KOPT-K1 (cell line): ENCODE results near the gene MUC12.
"Not testable (repeated sequence)": the region's sequence is repeated elsewhere in the genome, so short reads cannot be mapped to it uniquely, and the experiment has no call there.

ENCODE experiments used
- H3K27ac ChIP-seq: fragments of 200-600 bp; sonication (generic); 2 replicates; pipeline ENCODE4 v1.5.1; 2016; ENCODE audit warnings: antibody characterized with exemption, mild to moderate bottlenecking, low read depth, low read length; ENCODE audit not compliant: poor library complexity, severe bottlenecking
- H3K36me3 ChIP-seq: fragments of 200-600 bp; sonication (generic); 2 replicates; pipeline ENCODE4 v1.5.1; 2017; ENCODE audit warnings: antibody characterized with exemption, mild to moderate bottlenecking, low read length, moderate library complexity; ENCODE audit not compliant: insufficient read depth
- H3K9me3 ChIP-seq: fragments of 200-600 bp; sonication (generic); 2 replicates; pipeline ENCODE4 v1.5.1; 2017; ENCODE audit warnings: antibody characterized with exemption, low read length, mild to moderate bottlenecking; ENCODE audit not compliant: insufficient read depth, poor library complexity, severe bottlenecking

MUC12 gene

DNA sequence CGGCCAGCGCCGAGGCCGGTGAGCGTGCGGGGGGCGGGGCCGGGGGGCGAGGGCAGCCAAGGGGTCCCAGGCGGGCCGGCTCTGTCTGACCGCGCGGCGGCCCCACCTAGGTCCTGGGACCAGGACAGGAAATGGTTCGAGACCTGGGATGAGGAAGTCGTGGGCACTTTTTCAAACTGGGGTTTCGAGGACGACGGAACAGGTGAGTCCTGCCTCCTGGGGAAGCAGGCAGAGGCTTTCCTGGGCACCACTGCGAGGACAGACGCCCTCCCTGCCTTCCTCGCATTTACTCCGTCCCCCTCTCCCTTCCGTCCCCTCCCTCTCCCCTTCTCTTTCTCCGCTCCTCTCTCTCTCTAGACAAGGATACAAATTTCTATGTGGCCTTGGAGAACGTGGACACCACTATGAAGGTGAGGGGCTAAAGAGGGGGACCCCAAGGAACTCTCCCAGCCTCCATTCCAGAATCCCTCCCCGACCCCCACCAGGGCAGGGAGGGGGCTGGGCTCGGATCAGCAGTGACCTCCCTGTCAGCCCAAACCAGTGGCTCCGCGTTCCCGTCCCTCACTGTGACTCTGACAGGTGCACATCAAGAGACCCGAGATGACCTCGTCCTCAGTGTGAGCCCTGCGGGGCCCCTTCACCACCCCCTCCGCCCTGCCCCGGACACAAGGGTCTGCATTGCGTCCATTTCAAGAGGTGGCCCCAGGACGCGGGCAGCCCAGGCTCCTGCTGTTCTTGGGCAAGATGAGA is 2.6 kb upstream of the MUC12 start:
- Histone ChIP-seq H3K27ac (no peak overlapping the region), H3K36me3 (no peaks in the 10 kb centered on the region)

DNA sequence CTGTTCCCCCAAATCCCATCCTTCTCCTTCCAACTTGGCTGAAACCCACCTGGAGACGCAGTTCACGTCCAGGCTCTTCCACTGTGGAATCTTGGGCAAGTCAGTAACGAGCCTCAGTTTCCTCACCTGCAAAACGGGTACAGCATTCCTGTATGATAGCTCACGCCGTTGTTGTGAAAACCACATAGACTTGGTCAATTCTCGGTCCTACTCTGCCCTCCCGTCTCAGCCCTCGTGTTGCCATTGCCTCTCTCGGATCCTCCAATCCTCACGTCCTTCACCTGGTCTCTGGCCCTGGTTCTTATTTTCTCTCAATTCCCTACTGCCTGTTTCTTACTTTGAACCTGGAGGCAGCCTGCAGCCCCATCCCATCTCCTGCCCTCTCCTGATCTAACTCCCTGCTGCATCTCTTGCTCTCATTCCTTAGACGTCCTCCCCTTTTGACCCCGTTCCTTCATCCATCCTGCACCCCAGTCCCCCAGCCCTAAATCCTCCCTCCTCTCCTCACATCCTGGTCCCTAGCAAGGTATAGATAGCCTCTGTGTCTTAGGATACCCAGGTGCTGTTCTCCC is 2.0 kb upstream of the MUC12 start:
- H3K9me3 ChIP-seq: no peaks in the 10 kb centered on the region
- no peaks in the 10 kb centered on the region for H3K36me3 ChIP-seq
- H3K27ac ChIP-seq: no peak overlapping the region

More for the DNA sequence above, 2.6 kb upstream of the MUC12 start:
- no peaks in the 10 kb centered on the region for H3K9me3 ChIP-seq

DNA sequence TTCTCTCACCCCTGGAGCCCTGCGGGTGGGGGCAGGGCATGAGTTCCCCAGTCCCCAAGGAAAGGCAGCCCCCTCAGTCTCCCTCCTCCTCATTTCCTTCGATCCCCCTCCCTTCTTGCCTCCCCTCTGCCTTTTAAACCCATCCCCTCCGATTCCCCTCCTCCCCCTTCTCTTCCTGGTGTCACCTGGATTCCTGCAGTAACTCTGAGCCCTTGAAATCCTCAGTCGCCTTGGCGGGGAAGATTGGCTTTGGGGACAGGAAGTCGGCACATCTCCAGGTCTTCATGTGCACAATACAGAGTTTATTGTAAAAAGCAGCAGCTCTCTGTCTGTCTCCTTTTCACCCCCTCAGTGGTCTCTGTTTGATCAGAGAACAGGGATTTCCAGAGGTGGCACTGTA is 1.3 kb upstream of the MUC12 start:
- Histone ChIP-seq H3K36me3 (no peaks in the 10 kb centered on the region), H3K27ac (no peak overlapping the region), H3K9me3 (no peaks in the 10 kb centered on the region)

DNA sequence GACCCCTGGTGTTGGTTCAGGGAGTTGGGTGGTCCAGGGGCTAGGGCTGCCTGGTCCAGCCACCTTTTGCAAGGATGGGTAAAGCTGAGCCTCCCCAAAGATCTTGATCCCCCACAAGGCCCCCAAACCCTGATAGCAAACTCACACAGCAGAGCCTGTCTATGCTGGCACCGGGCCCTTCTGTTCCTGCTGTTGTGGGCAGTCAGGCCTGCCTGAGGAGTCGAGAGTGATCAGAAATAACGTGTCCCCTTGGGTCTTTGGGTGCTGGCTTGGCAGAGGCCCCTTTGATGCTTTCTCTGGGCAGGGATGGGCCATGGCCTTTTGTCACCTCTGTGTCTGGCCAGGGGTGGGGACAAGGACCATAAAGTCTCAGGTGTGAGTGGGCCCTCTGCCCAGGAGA is 715 bp upstream of the MUC12 start:
- H3K9me3 ChIP-seq: no peaks in the 10 kb centered on the region
- H3K27ac ChIP-seq: no peak overlapping the region
- no peaks in the 10 kb centered on the region for H3K36me3 ChIP-seq

DNA sequence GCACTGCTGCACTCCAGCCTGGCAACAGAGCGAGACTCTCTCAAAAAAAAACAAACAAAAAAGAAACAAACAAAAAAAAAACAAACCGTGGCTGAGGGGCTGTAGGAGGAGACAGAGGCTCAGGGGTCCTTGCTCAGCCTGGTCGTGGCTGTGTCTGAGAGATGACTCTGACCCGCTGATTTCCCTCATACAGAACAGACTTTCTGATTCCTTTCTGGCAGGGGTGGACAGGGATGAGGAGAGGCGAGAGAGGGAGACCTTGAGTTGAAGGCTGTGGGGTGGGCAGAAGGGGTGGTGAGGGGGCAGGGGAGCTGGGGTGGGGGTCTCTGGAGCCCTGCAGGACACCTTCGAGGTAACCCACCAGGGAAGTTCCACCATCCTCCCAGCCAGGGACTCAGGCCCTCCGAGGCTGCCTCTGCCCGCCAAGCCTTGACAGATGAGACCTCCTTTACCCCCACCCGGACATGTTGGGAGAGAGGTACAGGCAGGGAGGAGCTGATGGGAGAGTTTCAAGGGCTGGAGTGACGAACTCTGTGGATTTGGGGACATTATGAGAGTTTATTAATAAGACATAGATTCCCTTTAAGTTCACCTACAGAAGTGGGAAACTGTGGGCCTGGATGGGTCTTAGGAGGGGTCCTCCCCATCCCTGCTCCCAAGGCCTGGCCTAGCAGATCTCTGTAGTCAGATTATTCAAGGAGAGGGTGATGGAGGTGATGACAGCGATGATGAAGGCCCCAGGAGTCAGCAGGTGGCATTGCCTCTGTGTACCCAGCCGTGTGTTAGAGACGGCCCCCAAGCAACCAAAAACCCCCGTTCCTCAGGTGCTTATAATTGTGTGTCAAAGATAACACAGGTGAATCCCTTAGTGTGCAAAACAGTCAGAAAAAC is 2.0 kb downstream of the MUC12 start:
- Histone ChIP-seq H3K36me3 (no peaks in the 10 kb centered on the region), H3K27ac (no peak overlapping the region), H3K9me3 (no peaks in the 10 kb centered on the region)

DNA sequence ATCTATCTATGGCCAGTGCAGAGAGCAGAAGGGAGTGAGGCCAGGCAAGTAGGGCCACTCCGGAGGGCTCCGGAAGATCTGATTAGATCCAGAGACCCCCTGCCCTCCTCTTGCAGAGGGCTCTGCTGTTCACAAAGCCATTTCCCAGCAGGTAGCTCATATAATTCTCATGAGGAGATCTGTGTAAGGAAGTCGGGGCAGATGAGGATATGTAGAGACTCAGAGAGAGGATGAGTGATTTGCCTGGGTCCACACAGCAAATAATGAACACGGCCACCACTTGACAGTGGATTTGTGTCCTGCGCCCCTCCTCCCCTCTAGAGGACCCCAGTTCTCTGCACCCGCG is 2.6 kb downstream of the MUC12 start:
- H3K27ac ChIP-seq: no peak overlapping the region
- no peaks in the 10 kb centered on the region for H3K9me3 ChIP-seq
- no peaks in the 10 kb centered on the region for H3K36me3 ChIP-seq

DNA sequence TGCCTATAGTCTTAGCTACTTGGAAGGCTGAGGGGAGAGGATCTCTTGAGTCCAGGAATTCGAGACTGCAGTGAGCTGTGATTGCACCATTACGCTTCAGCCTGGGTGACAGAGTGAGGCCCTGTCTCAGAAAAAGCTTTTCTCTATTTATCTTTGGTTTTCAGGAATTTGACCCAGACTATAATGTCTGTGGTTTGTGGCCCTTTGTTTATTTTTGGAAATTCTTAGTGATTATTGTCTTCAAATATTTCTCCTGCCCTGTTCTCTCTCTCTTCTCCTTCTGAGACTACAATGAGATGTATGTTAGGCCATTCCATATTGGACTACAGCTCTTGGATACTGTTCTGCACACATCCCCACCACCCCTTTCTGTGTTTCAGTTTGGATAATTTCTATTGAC is 4.7 kb downstream of the MUC12 start:
- H3K27ac ChIP-seq: no peak overlapping the region
- H3K9me3 ChIP-seq: no peaks in the 10 kb centered on the region
- no peaks in the 10 kb centered on the region for H3K36me3 ChIP-seq

DNA sequence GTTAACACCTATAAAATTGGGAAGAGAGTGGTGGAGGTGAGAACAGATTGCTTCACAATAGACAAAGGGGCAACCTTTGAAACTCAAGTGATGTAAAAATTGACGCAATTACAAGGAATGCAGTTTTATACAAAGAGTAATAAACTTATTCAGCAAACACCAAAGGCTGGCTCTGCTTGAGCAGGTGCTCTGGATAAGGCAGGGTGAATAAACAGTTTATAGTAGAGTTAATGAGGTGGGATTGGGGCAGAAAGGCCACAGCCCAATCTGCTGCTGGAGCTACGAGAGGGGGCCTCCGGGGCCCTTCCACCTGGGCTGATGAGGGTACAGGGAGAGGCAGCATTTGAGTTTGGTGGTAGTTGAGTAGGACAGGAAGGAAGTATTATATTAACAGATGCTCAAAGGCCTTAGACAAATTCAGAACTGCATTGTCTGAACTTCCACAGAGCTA is 6.0 kb downstream of the MUC12 start:
- no peaks in the 10 kb centered on the region for H3K36me3 ChIP-seq
- no peak overlapping the region for H3K27ac ChIP-seq
- H3K9me3 ChIP-seq: no peaks in the 10 kb centered on the region

DNA sequence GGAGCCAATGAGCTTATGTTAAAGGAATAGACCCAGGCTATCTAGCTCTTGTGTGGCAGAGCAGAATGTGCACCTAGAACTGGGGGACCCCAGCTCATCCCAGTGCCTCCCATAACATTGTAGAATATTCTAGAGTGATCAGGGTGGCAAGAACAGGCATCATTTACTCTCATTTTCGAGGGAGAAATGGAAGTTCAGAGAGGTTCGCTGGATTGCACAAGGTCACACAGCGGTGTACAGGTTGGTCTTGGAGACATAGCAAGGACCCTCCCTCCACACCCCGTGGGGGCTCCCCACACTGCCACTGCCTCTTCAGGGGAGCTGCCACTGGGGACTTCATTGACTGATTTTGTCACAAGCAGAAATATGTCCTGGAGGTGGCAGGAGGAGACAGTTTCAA is 8.9 kb downstream of the MUC12 start:
- Histone ChIP-seq H3K27ac (no peak overlapping the region), H3K9me3 (no peaks in the 10 kb centered on the region)

DNA sequence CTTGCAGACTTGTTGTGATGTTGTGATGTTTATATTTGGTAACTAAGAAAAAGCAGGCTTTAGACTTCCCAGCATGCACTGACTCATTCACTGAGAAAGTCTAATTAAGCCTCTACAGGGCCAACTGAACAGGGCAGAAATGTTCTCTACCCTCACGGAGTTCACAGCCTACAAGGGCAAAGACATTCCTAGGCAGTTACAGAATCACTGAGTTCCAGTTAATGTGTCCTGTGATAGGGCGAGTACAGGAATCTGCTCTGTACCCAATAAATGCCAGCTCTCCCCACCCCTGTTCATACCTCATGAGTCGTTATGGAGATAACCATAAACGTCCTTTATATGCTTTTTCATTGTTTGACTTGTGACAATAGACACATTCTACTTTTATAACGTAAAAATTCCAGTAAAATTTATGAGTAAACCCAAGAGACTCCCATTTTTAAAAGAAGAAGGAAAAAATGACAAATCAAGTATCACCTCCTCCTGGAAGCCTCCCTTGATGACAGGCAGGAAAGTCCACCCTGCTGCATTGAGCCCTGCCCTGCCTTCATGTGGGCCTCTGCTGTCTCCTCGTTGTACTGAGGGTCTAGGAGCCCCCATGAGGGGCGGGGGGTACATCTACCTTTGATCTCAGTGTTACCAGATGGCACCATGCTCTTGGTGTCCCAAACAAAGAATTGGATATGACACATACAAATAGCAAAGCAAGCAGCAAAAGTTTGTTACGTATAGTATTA is 14.3 kb downstream of the MUC12 start:
- Histone ChIP-seq H3K9me3 (no peaks in the 10 kb centered on the region), H3K27ac (no peak overlapping the region), H3K36me3 (no peaks in the 10 kb centered on the region)

More for the DNA sequence above, 8.9 kb downstream of the MUC12 start:
- no peaks in the 10 kb centered on the region for H3K36me3 ChIP-seq

DNA sequence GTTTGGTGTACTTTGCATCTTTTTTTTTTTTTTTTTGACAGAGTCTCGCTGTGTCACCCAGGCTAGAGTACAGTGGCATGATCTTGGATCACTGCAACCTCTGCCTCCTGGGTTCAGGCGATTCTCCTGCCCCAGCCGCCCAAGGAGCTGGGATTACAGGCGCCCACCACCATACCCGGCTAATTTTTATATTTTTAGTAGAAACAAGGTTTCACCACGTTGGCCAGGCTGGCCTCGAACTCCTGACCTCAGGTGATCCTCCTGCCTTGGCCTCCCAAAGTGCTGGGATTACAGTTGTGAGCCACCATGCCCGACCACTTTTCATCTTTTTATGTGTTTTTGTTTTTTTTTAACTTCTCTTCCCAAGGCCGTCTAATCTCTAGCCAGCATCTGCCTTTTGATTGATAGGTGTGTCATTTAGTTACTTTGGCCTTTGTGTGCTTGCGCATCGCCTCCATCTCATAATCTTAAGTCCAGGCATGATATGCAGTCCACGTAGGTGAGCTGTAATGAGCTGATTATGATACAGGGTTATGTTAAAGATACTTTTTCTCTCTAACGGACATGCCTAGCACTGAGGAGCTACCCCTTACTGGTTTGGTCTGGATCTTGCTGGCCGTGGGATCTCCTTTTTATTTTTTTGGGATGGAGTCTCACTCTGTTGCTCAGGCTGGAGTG is 15.0 kb downstream of the MUC12 start:
- not testable (repeated sequence) for H3K27ac ChIP-seq, H3K36me3 ChIP-seq, H3K9me3 ChIP-seq

DNA sequence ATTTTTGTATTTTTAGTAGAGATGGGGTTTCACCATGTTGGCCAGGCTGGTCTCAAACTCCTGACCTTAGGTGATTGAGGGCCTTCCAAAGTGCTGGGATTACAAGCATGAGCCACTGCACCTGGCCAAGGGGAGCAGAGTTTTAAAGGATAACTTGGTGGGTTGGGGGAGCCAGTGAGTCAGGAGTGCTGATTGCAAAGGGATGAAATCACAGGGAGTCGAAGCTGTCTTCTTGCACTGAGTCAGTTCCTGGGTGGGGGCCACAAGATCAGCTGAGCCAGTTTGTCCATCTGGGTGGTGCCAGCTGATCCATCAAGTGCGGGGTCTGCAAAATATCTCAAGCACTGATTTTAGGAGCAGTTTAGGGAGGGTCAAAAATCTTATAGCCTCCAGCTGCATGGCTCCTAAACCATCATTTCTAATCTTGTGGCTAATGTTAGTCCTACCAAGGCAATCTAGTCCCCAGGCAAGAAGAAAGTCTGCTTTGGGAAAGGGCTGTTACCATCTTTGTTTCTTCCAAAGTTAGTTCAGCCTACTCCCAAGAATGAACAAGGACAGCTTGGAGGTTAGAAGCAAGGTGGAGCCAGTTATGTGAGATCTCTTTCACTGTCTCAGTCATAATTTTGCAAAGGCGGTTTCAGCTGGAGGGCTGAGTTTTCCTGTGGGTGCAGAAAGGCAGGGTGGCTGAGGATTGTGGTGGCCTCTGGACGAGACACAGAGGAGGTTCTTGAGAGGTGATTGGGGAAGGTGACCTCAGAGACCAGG is 15.8 kb downstream of the MUC12 start:
- H3K27ac ChIP-seq, H3K9me3 ChIP-seq, H3K36me3 ChIP-seq: not testable (repeated sequence)

DNA sequence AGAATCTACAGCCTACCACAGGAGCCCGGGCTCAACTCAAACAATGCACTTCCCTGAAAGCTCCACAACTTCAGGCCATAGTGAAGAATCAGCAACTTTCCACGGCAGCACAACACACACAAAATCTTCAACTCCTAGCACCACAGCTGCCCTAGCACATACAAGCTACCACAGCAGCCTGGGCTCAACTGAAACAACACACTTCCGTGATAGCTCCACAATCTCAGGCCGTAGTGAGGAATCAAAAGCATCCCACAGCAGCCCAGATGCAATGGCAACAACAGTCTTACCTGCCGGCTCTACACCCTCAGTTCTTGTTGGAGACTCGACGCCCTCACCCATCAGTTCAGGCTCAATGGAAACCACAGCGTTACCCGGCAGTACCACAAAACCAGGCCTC is 22.3 kb downstream of the MUC12 start:
- Histone ChIP-seq H3K9me3 (peaks cover 7% of the 10 kb centered on the region), H3K27ac (no peak overlapping the region), H3K36me3 (no peaks in the 10 kb centered on the region)

DNA sequence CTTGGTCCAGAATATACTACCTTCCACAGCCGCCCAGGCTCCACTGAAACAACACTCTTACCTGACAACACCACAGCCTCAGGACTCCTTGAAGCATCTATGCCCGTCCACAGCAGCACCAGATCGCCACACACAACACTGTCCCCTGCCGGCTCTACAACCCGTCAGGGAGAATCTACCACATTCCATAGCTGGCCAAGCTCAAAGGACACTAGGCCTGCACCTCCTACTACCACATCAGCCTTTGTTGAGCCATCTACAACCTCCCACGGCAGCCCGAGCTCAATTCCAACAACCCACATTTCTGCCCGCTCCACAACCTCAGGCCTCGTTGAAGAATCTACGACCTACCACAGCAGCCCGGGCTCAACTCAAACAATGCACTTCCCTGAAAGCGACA is 22.9 kb downstream of the MUC12 start:
- not testable (repeated sequence) for H3K36me3 ChIP-seq, H3K27ac ChIP-seq, H3K9me3 ChIP-seq
